ENCODE results near the gene CACNA1I. TPM values are rescaled to one million over a fixed set of nuclear protein-coding genes. Genes with fewer than 3 reads are reported as not detected.

Gene CACNA1I
- total and polyA plus RNA-seq, 12 donors = under 0.01 to 0.06 (median 0.05) TPM; not detected in 6

DNA sequence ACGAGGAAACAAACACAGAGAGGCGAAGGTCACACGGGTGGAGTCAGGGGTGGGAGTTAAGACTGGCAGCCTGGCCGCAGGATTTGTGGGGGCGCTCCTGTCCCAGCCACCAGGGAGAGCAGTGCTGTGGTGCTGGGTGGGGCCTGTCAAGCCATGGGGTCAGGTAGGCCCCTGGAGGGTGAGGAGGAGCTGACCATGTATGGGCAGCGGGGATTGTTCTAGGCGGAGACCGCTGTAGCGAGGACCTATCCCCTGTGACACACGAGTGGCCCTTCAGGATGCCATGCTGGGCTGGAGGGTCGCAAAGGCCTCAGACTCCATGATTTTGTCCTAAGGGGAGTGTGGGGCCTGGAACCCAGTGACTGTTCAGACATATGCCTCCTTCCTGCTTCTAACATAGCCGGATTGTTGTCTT is 36.5 kb upstream of the CACNA1I start:
- no peak overlapping the region for H3K4me3 ChIP-seq
- 82 to 86% methylated on average over 12 of the region's 12 CpGs for WGBS, 2 donors
- no peak overlapping the region for H3K27ac ChIP-seq
- ATAC-seq = no peak
- peaks cover 0 to 22% (median 0%) of the 10 kb centered on the region in 9 donors for H3K36me3 ChIP-seq
- H3K4me1 ChIP-seq = peaks cover 14 to 46% (median 31%) of the 10 kb centered on the region in 9 donors
- intact Hi-C loops (cut with DNase I) = loop anchor here in 7 of 10 donors (1.0 to 10.0 kb wide), 15 partner anchors 42 to 1111 kb away; partner anchors contain the start of genes ADSL (in 3 of the 7) and SYNGR1 (in 1 of the 7)
- H3K9me3 ChIP-seq = no peaks in the 10 kb centered on the region
- TF ChIP-seq, protein P1, sequence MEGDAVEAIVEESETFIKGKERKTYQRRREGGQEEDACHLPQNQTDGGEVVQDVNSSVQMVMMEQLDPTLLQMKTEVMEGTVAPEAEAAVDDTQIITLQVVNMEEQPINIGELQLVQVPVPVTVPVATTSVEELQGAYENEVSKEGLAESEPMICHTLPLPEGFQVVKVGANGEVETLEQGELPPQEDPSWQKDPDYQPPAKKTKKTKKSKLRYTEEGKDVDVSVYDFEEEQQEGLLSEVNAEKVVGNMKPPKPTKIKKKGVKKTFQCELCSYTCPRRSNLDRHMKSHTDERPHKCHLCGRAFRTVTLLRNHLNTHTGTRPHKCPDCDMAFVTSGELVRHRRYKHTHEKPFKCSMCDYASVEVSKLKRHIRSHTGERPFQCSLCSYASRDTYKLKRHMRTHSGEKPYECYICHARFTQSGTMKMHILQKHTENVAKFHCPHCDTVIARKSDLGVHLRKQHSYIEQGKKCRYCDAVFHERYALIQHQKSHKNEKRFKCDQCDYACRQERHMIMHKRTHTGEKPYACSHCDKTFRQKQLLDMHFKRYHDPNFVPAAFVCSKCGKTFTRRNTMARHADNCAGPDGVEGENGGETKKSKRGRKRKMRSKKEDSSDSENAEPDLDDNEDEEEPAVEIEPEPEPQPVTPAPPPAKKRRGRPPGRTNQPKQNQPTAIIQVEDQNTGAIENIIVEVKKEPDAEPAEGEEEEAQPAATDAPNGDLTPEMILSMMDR (IDR thresholded peaks at IDR 0.05) = no peak
- DNase-seq = no peak
- H3K27me3 ChIP-seq = no peaks in the 10 kb centered on the region

DNA sequence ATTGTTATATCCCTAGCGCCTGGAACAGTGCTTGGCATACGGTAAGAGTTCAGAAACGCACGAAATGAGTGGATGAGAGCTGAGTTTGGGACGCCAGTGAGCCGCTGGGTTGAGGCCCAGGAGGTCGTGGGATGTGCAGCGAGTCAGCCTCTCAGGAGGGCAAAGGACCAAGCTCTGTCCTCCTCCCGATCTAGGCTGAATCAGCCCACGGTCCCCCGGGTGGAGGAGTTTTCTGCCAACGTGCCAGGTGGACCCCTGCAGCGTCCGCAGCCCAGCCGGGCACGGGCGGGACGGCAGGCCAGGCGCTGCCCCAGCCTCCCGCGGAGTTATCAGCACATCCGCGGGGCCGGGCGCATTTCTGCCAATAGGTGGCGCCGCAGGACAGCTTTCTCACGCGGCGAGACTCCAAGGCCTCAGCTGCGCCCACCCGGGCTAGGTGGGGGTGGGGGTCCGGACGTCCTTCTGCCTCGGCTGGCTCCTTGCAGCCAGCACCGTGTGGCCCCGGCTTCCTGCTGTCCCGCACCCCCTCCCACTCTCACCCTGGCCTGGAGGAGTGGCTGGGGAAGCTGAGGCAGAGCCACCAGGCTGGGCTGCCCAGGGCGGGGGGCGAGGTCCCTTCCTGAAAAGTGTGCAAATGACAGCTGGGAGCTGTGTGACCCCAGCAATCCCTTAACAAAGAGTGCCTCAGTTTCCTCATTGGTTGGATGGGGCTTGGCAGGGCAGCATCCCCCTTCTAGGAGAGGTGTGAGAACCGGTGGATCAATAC is 35.8 kb upstream of the CACNA1I start:
- Histone ChIP-seq H3K27me3 (no peaks in the 10 kb centered on the region), H3K4me3 (peak overlapping the region in 1 of 10 donors; percentile 13), H3K36me3 (peaks cover 0 to 15% (median 0%) of the 10 kb centered on the region in 9 donors), H3K27ac (peak overlapping the region in 1 of 10 donors; percentile 11), H3K4me1 (peaks cover 11 to 40% (median 24%) of the 10 kb centered on the region in 9 donors), H3K9me3 (no peaks in the 10 kb centered on the region)
- intact Hi-C loops (cut with DNase I) = loop anchor here in 9 of 10 donors (1.0 to 10.0 kb wide), 15 partner anchors 42 to 1110 kb away; partner anchors contain the start of genes ADSL (in 5 of the 9) and SYNGR1 (in 1 of the 9)
- WGBS, 2 donors = 7 to 8% methylated on average over 37 to 41 of the region's 41 CpGs
- DNase-seq (peak; percentile 81 to 87), ATAC-seq (peak; percentile 32 to 52 (median 41))
- TF ChIP-seq, protein P1 (IDR thresholded peaks at IDR 0.05) = peak; percentile 32 to 98 (median 94)

DNA sequence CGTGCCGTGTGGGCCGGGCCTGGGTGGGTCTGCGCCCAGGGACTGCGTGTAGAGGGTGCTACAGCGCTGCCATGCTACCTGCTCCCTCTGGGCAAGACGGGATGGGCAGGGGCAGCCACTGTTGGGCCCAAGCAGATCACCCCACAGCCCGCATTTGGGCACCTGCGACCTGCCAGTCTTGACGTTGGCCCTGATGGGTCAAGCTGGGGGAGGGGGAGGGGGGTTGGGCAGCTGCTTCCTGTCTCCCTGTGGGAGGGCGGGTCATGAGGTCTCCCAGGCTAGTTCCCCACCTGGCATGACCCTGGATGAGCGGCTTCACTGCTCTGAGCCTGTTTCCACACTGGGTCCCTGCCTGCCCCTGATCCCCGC is 35.2 kb upstream of the CACNA1I start:
- no peaks in the 10 kb centered on the region for H3K9me3 ChIP-seq
- WGBS, 2 donors = 42% methylated on average over 13 of the region's 13 CpGs
- TF ChIP-seq, protein P1 (IDR thresholded peaks at IDR 0.05) = no peak
- DNase-seq (no peak), ATAC-seq (no peak)
- intact Hi-C loops (cut with DNase I) = loop anchor here in 7 of 10 donors (2.0 to 10.0 kb wide), 10 partner anchors 487 to 1109 kb away; partner anchors contain the start of gene ADSL (in 3 of the 7)
- peaks cover 0 to 10% (median 0%) of the 10 kb centered on the region in 9 donors for H3K36me3 ChIP-seq
- H3K27ac ChIP-seq = no peak overlapping the region
- H3K4me3 ChIP-seq = no peak overlapping the region
- H3K4me1 ChIP-seq = peaks cover 11 to 34% (median 19%) of the 10 kb centered on the region in 9 donors
- H3K27me3 ChIP-seq = no peaks in the 10 kb centered on the region

DNA sequence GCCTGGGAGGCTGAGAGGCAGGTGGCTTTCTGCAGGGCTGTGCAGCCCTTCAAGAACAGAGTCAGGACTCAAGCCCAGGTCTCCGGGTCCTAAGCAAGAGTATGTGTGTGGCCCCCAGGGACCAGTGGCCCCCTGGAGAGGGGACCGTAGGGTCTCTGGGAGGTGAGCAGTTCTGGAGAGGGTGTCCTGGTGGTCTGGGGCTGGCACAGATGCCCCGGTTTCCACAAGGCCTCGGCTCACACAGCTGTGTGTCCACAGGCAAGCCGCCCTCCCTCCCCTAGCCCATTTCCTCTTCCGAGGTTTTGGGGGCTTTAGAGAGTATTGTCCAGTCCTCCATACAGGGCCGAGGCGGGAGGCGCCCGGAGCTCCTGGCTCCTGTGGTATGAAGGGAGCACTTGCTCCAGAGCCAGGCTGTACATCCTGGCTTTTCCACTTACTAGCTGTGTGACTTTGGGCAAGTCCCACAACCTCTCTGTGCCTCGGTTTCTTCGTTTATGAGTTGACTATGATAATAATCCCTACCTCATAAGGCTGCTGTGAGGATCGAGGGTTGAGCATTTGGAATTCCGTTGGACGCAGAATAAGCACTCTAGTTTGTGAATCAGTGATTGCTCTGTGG is 34.6 kb upstream of the CACNA1I start:
- DNase-seq (no peak), ATAC-seq (no peak)
- no peak overlapping the region for H3K27ac ChIP-seq
- intact Hi-C loops (cut with DNase I) = loop anchor here in 8 of 10 donors (2.0 to 10.0 kb wide), 10 partner anchors 486 to 1109 kb away; partner anchors contain the start of gene ADSL (in 3 of the 8)
- peaks cover 0 to 1% (median 0%) of the 10 kb centered on the region in 7 donors for H3K27me3 ChIP-seq
- H3K9me3 ChIP-seq = no peaks in the 10 kb centered on the region
- H3K36me3 ChIP-seq = peaks cover 0 to 4% (median 0%) of the 10 kb centered on the region in 9 donors
- no peak overlapping the region for H3K4me3 ChIP-seq
- 82 to 84% methylated on average over 15 of the region's 15 CpGs for WGBS, 2 donors
- TF ChIP-seq, protein P1 (IDR thresholded peaks at IDR 0.05) = no peak
- H3K4me1 ChIP-seq = peaks cover 10 to 28% (median 16%) of the 10 kb centered on the region in 9 donors
